Stomach (tissue), 4 donors: ENCODE data around the gene CROT.

Source experiments
- CTCF ChIP-seq, 7 experiments: fragments of 450-650 bp in 4 of 7; fragments of 200-600 bp in 3 of 7; sonication (generic) in 3 of 7; IDR thresholded peaks; one replicate each; pipeline ENCODE4 v1.5.1; 2016 to 2019; ENCODE audit warnings: antibody characterized with exemption in 7 of 7, control low read depth in 2 of 7, mild to moderate bottlenecking in 1 of 7
- POLR2A ChIP-seq, 4 donors: fragments of 450-650 bp; IDR thresholded peaks; one replicate each; pipeline ENCODE4 v1.6.1; 2016; ENCODE audit warnings: antibody characterized with exemption in 4 of 4, control low read depth in 2 of 4, mild to moderate bottlenecking in 1 of 4, moderate library complexity in 1 of 4

GRCh38 chr7:87336136-87336535 lies 9.3 kb upstream of the CROT start:
- TF ChIP-seq CTCF (IDR thresholded peaks at IDR 0.05) = no peak
- no peak for TF ChIP-seq POLR2A (IDR thresholded peaks at IDR 0.05)
